ENCODE data around the gene TANC1. TPM values are rescaled to one million over a fixed set of nuclear protein-coding genes. Genes with fewer than 3 reads are reported as not detected.

Gene TANC1
- total RNA-seq, 2 experiments from 2014 or later = 0.41 to 0.47 TPM

DNA sequence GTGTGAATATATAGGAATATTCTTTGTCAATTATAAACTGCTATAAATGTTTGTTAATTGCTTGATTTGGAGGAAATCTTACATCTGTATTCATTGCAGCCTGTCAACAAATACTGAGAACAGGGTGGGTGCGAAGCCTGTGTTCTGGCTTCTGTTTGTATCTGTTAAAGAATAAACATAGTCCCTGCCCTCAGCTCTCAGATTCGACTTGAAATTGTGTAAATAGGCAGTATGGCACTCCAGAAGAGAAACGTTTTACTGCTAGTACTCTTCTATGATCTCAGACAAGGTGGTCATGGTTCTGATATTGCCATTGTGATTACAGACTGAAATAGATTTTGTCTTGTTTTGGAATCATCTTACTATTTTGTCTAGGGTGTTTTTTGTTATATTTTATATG, 92.1 kb downstream of the TANC1 start:
- Histone ChIP-seq H3K27me3 (ENCODE audit: control insufficient read depth in 1 of 2, insufficient read depth in 2 of 2, low read length in 2 of 2) (no peaks in the 10 kb centered on the region), H3K4me3 (ENCODE audit: low read length) (no peak overlapping the region), H3K27ac (ENCODE audit: low read depth in 1 of 2, low read length in 2 of 2) (no peak overlapping the region), H3K9me3 (ENCODE audit: control insufficient read depth in 1 of 2, insufficient read depth in 1 of 2, low read length in 2 of 2) (no peaks in the 10 kb centered on the region), H3K4me1 (ENCODE audit: insufficient read depth, low read length) (no peaks in the 10 kb centered on the region), H3K36me3 (ENCODE audit: insufficient read depth, low read length) (no peaks in the 10 kb centered on the region)
- no peaks in the 10 kb centered on the region for H3K36me3 Mint-ChIP-seq (ENCODE audit: low read depth)
- POLR2A ChIA-PET = no interaction called here
- ATAC-seq (ENCODE audit: poor library complexity) (no peak), DNase-seq (no peak)
- H3K4me1 Mint-ChIP-seq (ENCODE audit: low read depth) = no peaks in the 10 kb centered on the region
- H3K27ac Mint-ChIP-seq = no peak overlapping the region
- intact Hi-C loops (cut with DNase I, micrococcal nuclease) = no loop called here
- no peaks in the 10 kb centered on the region for H3K27me3 Mint-ChIP-seq
- TF ChIP-seq CTCF (IDR thresholded peaks at IDR 0.05) = no peak
- no peak overlapping the region for H3K4me3 Mint-ChIP-seq
- CTCF ChIA-PET = no interaction called here
- H3K9me3 Mint-ChIP-seq = no peaks in the 10 kb centered on the region

GRCh38 chr2:159063677-159064076, 95.2 kb downstream of the TANC1 start:
- DNase-seq (no peak), ATAC-seq (ENCODE audit: poor library complexity) (no peak)
- no peaks in the 10 kb centered on the region for H3K4me1 Mint-ChIP-seq (ENCODE audit: low read depth)
- H3K9me3 Mint-ChIP-seq = no peaks in the 10 kb centered on the region
- H3K4me1 ChIP-seq (ENCODE audit: insufficient read depth, low read length) = no peaks in the 10 kb centered on the region
- POLR2A ChIA-PET = no interaction called here
- no peaks in the 10 kb centered on the region for H3K36me3 Mint-ChIP-seq (ENCODE audit: low read depth)
- no peak overlapping the region for H3K27ac ChIP-seq (ENCODE audit: low read depth in 1 of 2, low read length in 2 of 2)
- no peaks in the 10 kb centered on the region for H3K9me3 ChIP-seq (ENCODE audit: control insufficient read depth in 1 of 2, insufficient read depth in 1 of 2, low read length in 2 of 2)
- no peaks in the 10 kb centered on the region for H3K27me3 ChIP-seq (ENCODE audit: control insufficient read depth in 1 of 2, insufficient read depth in 2 of 2, low read length in 2 of 2)
- intact Hi-C loops (cut with DNase I, micrococcal nuclease) = no loop called here
- no peaks in the 10 kb centered on the region for H3K27me3 Mint-ChIP-seq
- CTCF ChIA-PET = no interaction called here
- H3K27ac Mint-ChIP-seq = no peak overlapping the region
- H3K36me3 ChIP-seq (ENCODE audit: insufficient read depth, low read length) = no peaks in the 10 kb centered on the region
- no peak overlapping the region for H3K4me3 Mint-ChIP-seq
- no peak overlapping the region for H3K4me3 ChIP-seq (ENCODE audit: low read length)
- TF ChIP-seq CTCF (IDR thresholded peaks at IDR 0.05) = no peak

DNA sequence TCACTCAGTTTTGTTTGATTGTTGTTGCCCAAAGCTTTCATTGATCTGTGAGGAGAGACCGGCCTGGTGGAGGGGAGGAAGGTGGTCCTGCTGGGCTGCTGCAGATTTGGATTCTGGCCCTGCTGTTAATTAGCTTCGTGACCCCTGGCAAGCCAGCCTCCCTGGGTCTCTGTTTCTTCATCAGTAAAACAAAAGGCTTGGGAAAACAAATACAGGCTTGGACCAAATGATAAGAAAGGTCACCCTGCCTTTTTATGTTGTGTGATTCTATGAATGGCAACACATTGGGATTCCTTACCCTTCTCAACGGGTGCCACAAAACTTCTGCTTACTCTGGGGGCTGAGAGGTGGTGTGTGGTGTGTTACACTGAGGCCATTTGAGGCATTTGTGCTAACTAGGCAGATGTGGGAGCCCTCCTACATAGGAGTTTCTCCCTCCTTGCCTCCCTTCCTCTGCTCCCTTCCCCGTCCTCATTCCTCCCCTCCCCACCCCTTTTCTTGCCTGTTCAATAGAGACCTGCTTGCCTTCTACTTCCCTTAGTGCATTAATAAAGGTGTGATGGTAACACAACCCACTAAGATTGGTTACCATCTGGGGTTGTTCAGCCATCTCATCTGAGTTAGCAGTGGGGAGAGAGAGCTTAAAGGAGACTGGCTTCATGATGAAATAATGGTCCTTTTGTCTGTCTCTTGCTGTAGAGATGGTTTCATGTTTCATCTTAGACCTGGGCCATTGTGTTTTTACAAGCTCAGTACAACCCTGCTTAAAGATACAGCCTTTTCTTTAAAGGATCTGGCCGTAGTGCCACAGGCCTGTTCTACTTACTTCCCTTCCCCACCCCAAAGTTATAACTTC, 96.2 kb downstream of the TANC1 start:
- Histone ChIP-seq H3K27me3 (ENCODE audit: control insufficient read depth in 1 of 2, insufficient read depth in 2 of 2, low read length in 2 of 2) (no peaks in the 10 kb centered on the region), H3K36me3 (ENCODE audit: insufficient read depth, low read length) (no peaks in the 10 kb centered on the region), H3K4me3 (ENCODE audit: low read length) (no peak overlapping the region), H3K4me1 (ENCODE audit: insufficient read depth, low read length) (no peaks in the 10 kb centered on the region), H3K9me3 (ENCODE audit: control insufficient read depth in 1 of 2, insufficient read depth in 1 of 2, low read length in 2 of 2) (no peaks in the 10 kb centered on the region), H3K27ac (ENCODE audit: low read depth in 1 of 2, low read length in 2 of 2) (no peak overlapping the region)
- intact Hi-C loops (cut with DNase I, micrococcal nuclease) = no loop called here
- ChIA-PET CTCF (no interaction called here), POLR2A (no interaction called here)
- TF ChIP-seq CTCF (IDR thresholded peaks at IDR 0.05) = no peak
- no peak overlapping the region for H3K4me3 Mint-ChIP-seq
- no peak for DNase-seq
- no peak overlapping the region for H3K27ac Mint-ChIP-seq
- no peak for ATAC-seq (ENCODE audit: poor library complexity)
- H3K4me1 Mint-ChIP-seq (ENCODE audit: low read depth) = no peaks in the 10 kb centered on the region
- no peaks in the 10 kb centered on the region for H3K9me3 Mint-ChIP-seq
- H3K36me3 Mint-ChIP-seq (ENCODE audit: low read depth) = no peaks in the 10 kb centered on the region
- no peaks in the 10 kb centered on the region for H3K27me3 Mint-ChIP-seq

Data from CD4-positive, alpha-beta T cell (primary cell).